ENCODE results near the gene CCL17. TPM values are rescaled to one million over a fixed set of nuclear protein-coding genes. Genes with fewer than 3 reads are reported as not detected.

The CCL17 gene
- total RNA-seq, 1 donor from 2014 or later = not detected

GRCh38 chr16:57386381-57386951 is 18.1 kb upstream of the CCL17 start:
- H3K4me1 ChIP-seq (ENCODE audit: control insufficient read depth in 3 of 3, insufficient read depth in 3 of 3, low read length in 3 of 3) = peaks cover 6 to 18% (median 13%) of the 10 kb centered on the region in 3 donors
- no peaks in the 10 kb centered on the region for H3K36me3 ChIP-seq (ENCODE audit: control insufficient read depth in 3 of 3, insufficient read depth in 3 of 3, low read length in 3 of 3)
- H3K27me3 ChIP-seq (ENCODE audit: control insufficient read depth in 3 of 3, insufficient read depth in 3 of 3, low read length in 3 of 3) = no peaks in the 10 kb centered on the region
- H3K27ac ChIP-seq (ENCODE audit: low read depth, low read length) = no peak overlapping the region
- peaks cover 0 to 4% (median 0%) of the 10 kb centered on the region in 3 donors for H3K9me3 ChIP-seq (ENCODE audit: control insufficient read depth in 3 of 3, low read length in 3 of 3)
- H3K4me3 ChIP-seq (ENCODE audit: low read length in 3 of 3) = peak overlapping the region in 1 of 3 donors; percentile 6
- H3K9ac ChIP-seq (ENCODE audit: low read depth in 1 of 3, low read length in 3 of 3) = peak overlapping the region in 1 of 3 donors; percentile 3

DNA sequence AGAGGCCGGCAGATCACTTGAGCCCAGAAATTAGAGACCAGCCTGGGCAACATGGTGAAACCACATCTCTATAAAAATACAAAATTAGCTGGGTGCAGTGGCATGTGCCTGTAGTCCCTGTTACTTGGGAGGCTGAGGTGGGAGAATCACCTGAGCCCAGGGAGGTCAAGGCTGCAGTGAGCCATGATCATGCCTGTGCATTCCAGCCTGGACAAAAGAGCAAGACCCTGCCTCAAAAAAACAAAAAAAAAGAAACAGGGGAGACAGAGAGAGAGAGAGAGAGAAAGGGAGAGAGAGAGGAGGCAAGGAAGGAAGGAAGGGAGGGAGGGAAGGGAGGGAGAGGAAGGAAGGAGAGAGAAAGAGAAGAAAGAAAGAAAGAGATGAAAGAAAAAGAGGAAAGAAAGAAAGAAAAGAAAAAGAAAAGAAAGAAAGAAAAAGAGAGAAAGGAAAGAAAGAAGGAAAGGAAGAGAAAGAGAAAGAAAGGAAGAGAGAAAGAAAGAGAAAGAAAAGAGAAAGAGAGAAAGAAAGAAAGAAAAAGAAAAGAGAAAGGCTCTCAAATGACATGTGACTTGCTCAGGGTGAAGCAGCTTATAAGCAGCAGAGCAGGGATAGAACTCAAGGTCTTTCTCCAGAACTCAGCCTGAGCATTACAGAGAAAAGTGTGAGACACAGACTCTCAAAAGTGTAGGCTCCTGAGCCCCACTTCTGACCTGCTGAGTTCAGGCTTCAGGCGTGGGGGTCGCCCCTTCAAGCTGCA is 16.8 kb upstream of the CCL17 start:
- Histone ChIP-seq H3K4me3 (ENCODE audit: low read length in 3 of 3) (no peak overlapping the region), H3K27me3 (ENCODE audit: control insufficient read depth in 3 of 3, insufficient read depth in 3 of 3, low read length in 3 of 3) (no peaks in the 10 kb centered on the region), H3K9ac (ENCODE audit: low read depth in 1 of 3, low read length in 3 of 3) (no peak overlapping the region), H3K9me3 (ENCODE audit: control insufficient read depth in 3 of 3, low read length in 3 of 3) (peaks cover 0 to 4% (median 0%) of the 10 kb centered on the region in 3 donors), H3K36me3 (ENCODE audit: control insufficient read depth in 3 of 3, insufficient read depth in 3 of 3, low read length in 3 of 3) (no peaks in the 10 kb centered on the region), H3K4me1 (ENCODE audit: control insufficient read depth in 3 of 3, insufficient read depth in 3 of 3, low read length in 3 of 3) (peaks cover 6 to 18% (median 13%) of the 10 kb centered on the region in 3 donors), H3K27ac (ENCODE audit: low read depth, low read length) (no peak overlapping the region)

- Histone ChIP-seq H3K4me1 (ENCODE audit: control insufficient read depth in 3 of 3, insufficient read depth in 3 of 3, low read length in 3 of 3) (peaks cover 6 to 18% (median 13%) of the 10 kb centered on the region in 3 donors), H3K36me3 (ENCODE audit: control insufficient read depth in 3 of 3, insufficient read depth in 3 of 3, low read length in 3 of 3) (no peaks in the 10 kb centered on the region), H3K9me3 (ENCODE audit: control insufficient read depth in 3 of 3, low read length in 3 of 3) (peaks cover 0 to 4% (median 0%) of the 10 kb centered on the region in 3 donors), H3K4me3 (ENCODE audit: low read length in 3 of 3) (no peak overlapping the region), H3K27ac (ENCODE audit: low read depth, low read length) (no peak overlapping the region), H3K27me3 (ENCODE audit: control insufficient read depth in 3 of 3, insufficient read depth in 3 of 3, low read length in 3 of 3) (no peaks in the 10 kb centered on the region), H3K9ac (ENCODE audit: low read depth in 1 of 3, low read length in 3 of 3) (no peak overlapping the region)
Measured at GRCh38 chr16:57388359-57389086, 16.0 kb upstream of the CCL17 start.

DNA sequence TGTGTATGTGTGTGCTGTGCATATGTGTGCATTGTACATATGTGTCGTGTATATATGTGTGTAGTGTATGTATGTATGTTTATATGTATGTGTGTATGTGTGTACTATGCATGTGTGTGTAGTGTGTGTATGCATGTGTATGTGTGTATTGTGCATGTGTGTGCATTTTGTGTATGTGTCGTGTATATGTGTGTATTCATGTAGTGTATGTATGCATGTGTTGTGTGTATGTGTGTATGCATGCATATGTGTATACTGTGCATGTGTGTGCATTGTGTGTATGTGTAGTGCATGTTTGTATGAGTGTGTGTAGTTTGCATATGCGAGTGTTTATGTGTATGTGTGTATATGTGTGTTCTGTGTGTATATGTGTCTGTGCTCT is 15.5 kb upstream of the CCL17 start:
- Histone ChIP-seq H3K9ac (ENCODE audit: low read depth in 1 of 3, low read length in 3 of 3) (no peak overlapping the region), H3K36me3 (ENCODE audit: control insufficient read depth in 3 of 3, insufficient read depth in 3 of 3, low read length in 3 of 3) (no peaks in the 10 kb centered on the region), H3K27ac (ENCODE audit: low read depth, low read length) (no peak overlapping the region), H3K27me3 (ENCODE audit: control insufficient read depth in 3 of 3, insufficient read depth in 3 of 3, low read length in 3 of 3) (no peaks in the 10 kb centered on the region), H3K4me1 (ENCODE audit: control insufficient read depth in 3 of 3, insufficient read depth in 3 of 3, low read length in 3 of 3) (peaks cover 6 to 18% (median 10%) of the 10 kb centered on the region in 3 donors), H3K4me3 (ENCODE audit: low read length in 3 of 3) (no peak overlapping the region), H3K9me3 (ENCODE audit: control insufficient read depth in 3 of 3, low read length in 3 of 3) (peaks cover 0 to 4% (median 0%) of the 10 kb centered on the region in 3 donors)

- no peaks in the 10 kb centered on the region for H3K36me3 ChIP-seq (ENCODE audit: control insufficient read depth in 3 of 3, insufficient read depth in 3 of 3, low read length in 3 of 3)
- no peak overlapping the region for H3K27ac ChIP-seq (ENCODE audit: low read depth, low read length)
- no peak overlapping the region for H3K9ac ChIP-seq (ENCODE audit: low read depth in 1 of 3, low read length in 3 of 3)
- peaks cover 0 to 4% (median 0%) of the 10 kb centered on the region in 3 donors for H3K9me3 ChIP-seq (ENCODE audit: control insufficient read depth in 3 of 3, low read length in 3 of 3)
- peaks cover 0 to 3% (median 2%) of the 10 kb centered on the region in 3 donors for H3K27me3 ChIP-seq (ENCODE audit: control insufficient read depth in 3 of 3, insufficient read depth in 3 of 3, low read length in 3 of 3)
- H3K4me3 ChIP-seq (ENCODE audit: low read length in 3 of 3) = no peak overlapping the region
- H3K4me1 ChIP-seq (ENCODE audit: control insufficient read depth in 3 of 3, insufficient read depth in 3 of 3, low read length in 3 of 3) = peaks cover 6 to 16% (median 6%) of the 10 kb centered on the region in 3 donors
Measured at GRCh38 chr16:57390636-57391295, 13.8 kb upstream of the CCL17 start.

GRCh38 chr16:57391300-57391699 is 13.3 kb upstream of the CCL17 start:
- peaks cover 0 to 4% (median 0%) of the 10 kb centered on the region in 3 donors for H3K9me3 ChIP-seq (ENCODE audit: control insufficient read depth in 3 of 3, low read length in 3 of 3)
- H3K27ac ChIP-seq (ENCODE audit: low read depth, low read length) = no peak overlapping the region
- no peaks in the 10 kb centered on the region for H3K36me3 ChIP-seq (ENCODE audit: control insufficient read depth in 3 of 3, insufficient read depth in 3 of 3, low read length in 3 of 3)
- no peak overlapping the region for H3K9ac ChIP-seq (ENCODE audit: low read depth in 1 of 3, low read length in 3 of 3)
- H3K4me3 ChIP-seq (ENCODE audit: low read length in 3 of 3) = no peak overlapping the region
- peaks cover 4 to 12% (median 5%) of the 10 kb centered on the region in 3 donors for H3K4me1 ChIP-seq (ENCODE audit: control insufficient read depth in 3 of 3, insufficient read depth in 3 of 3, low read length in 3 of 3)
- peaks cover 0 to 3% (median 2%) of the 10 kb centered on the region in 3 donors for H3K27me3 ChIP-seq (ENCODE audit: control insufficient read depth in 3 of 3, insufficient read depth in 3 of 3, low read length in 3 of 3)

GRCh38 chr16:57391708-57392107 is 12.9 kb upstream of the CCL17 start:
- Histone ChIP-seq H3K4me3 (ENCODE audit: low read length in 3 of 3) (no peak overlapping the region), H3K9ac (ENCODE audit: low read depth in 1 of 3, low read length in 3 of 3) (no peak overlapping the region), H3K4me1 (ENCODE audit: control insufficient read depth in 3 of 3, insufficient read depth in 3 of 3, low read length in 3 of 3) (peaks cover under 1 to 9% (median under 1%) of the 10 kb centered on the region in 3 donors), H3K36me3 (ENCODE audit: control insufficient read depth in 3 of 3, insufficient read depth in 3 of 3, low read length in 3 of 3) (no peaks in the 10 kb centered on the region), H3K9me3 (ENCODE audit: control insufficient read depth in 3 of 3, low read length in 3 of 3) (peaks cover 0 to 4% (median 0%) of the 10 kb centered on the region in 3 donors), H3K27me3 (ENCODE audit: control insufficient read depth in 3 of 3, insufficient read depth in 3 of 3, low read length in 3 of 3) (peaks cover 0 to 3% (median 2%) of the 10 kb centered on the region in 3 donors), H3K27ac (ENCODE audit: low read depth, low read length) (no peak overlapping the region)

DNA sequence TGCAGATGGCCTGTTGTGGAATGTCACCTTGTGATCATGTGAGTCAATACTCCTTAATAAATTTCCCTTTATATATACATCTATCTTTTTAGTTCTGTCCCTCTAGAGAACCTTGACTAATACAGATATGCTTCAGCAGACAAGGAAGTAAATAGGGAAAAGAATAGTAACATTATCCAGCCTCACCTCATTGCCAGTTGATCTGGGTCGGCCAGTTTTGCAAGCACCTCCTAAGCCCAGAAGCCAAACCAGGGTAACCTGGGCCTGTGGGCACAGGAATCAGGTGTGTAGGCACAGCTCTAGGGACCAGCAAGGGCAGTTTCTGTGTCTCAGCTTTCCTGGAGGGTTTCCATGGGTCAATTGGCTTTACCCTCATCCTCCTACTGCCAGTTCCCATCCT is 11.9 kb upstream of the CCL17 start:
- no peaks in the 10 kb centered on the region for H3K36me3 ChIP-seq (ENCODE audit: control insufficient read depth in 3 of 3, insufficient read depth in 3 of 3, low read length in 3 of 3)
- H3K4me3 ChIP-seq (ENCODE audit: low read length in 3 of 3) = no peak overlapping the region

DNA sequence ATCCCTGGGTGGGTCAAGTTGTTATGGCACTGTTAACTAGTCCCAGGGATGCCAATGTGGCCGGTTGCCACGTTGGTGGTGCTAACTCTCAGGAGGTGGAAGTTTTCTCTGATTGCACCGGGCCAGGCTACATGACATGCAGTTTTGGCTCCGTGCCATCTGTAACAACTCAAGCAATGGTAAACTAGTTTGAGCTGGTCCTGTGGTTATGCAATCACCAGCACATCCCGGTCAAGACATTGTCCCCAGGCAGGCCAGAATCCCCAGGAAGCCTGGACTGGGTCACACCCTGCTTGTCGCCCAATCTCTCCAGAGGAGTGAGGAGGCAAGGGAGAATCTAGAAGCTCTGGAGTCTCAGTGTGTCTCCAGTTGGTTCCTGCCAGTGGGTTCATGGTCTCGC is 10.1 kb upstream of the CCL17 start:
- H3K27ac ChIP-seq (ENCODE audit: low read depth, low read length) = no peak overlapping the region
- peaks cover 0 to 3% (median 2%) of the 10 kb centered on the region in 3 donors for H3K27me3 ChIP-seq (ENCODE audit: control insufficient read depth in 3 of 3, insufficient read depth in 3 of 3, low read length in 3 of 3)
- peaks cover 0 to 4% (median 0%) of the 10 kb centered on the region in 3 donors for H3K4me1 ChIP-seq (ENCODE audit: control insufficient read depth in 3 of 3, insufficient read depth in 3 of 3, low read length in 3 of 3)

More for the DNA sequence above, 11.9 kb upstream of the CCL17 start:
- H3K27me3 ChIP-seq (ENCODE audit: control insufficient read depth in 3 of 3, insufficient read depth in 3 of 3, low read length in 3 of 3) = peaks cover 0 to 3% (median 2%) of the 10 kb centered on the region in 3 donors
- H3K27ac ChIP-seq (ENCODE audit: low read depth, low read length) = no peak overlapping the region
- peaks cover 0 to 4% (median 0%) of the 10 kb centered on the region in 3 donors for H3K9me3 ChIP-seq (ENCODE audit: control insufficient read depth in 3 of 3, low read length in 3 of 3)
- H3K4me1 ChIP-seq (ENCODE audit: control insufficient read depth in 3 of 3, insufficient read depth in 3 of 3, low read length in 3 of 3) = peaks cover 0 to 9% (median 0%) of the 10 kb centered on the region in 3 donors
- H3K9ac ChIP-seq (ENCODE audit: low read depth in 1 of 3, low read length in 3 of 3) = no peak overlapping the region

More for the DNA sequence above, 10.1 kb upstream of the CCL17 start:
- Histone ChIP-seq H3K9me3 (ENCODE audit: control insufficient read depth in 3 of 3, low read length in 3 of 3) (peaks cover 0 to 4% (median 0%) of the 10 kb centered on the region in 3 donors), H3K4me3 (ENCODE audit: low read length in 3 of 3) (no peak overlapping the region), H3K9ac (ENCODE audit: low read depth in 1 of 3, low read length in 3 of 3) (no peak overlapping the region), H3K36me3 (ENCODE audit: control insufficient read depth in 3 of 3, insufficient read depth in 3 of 3, low read length in 3 of 3) (no peaks in the 10 kb centered on the region)

All from skeletal muscle tissue (tissue), 4 donors.